GM08714 (cell line): Measurements from ENCODE around the gene LHFPL2.

Source experiments
- H3K4me3 ChIP-seq: fragments of 200-500 bp; sonication (Bioruptor generic); 2 replicates; pipeline ENCODE4 v1.5.1; 2014; ENCODE audit warnings: mild to moderate bottlenecking, low read length, inconsistent platforms
- ZNF274 ChIP-seq: IDR thresholded peaks from 2 replicates; pipeline ENCODE4 v1.6.1; 2012; ENCODE audit warnings: mild to moderate bottlenecking, low read depth, low read length

Gene LHFPL2

DNA sequence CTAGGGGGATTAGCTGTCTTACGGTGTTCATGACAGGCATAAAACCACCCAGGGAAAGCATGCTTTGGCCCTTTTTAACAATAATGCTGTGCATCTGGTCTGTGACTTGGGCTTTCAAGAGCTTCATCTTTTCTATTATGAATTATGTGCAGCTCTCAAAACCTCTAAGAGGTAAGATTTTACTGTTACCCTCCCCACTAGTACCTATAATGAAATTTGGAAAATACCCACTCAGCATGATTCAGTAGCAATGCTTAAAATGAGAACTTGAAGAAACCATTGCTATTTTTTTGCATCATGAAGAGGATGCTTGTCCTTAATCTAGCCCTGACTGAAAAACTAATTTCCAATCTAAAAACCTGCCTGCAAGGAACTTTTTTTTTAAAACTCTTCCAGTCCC is 5.8 kb upstream of the LHFPL2 start:
- TF ChIP-seq ZNF274 = no peak

DNA sequence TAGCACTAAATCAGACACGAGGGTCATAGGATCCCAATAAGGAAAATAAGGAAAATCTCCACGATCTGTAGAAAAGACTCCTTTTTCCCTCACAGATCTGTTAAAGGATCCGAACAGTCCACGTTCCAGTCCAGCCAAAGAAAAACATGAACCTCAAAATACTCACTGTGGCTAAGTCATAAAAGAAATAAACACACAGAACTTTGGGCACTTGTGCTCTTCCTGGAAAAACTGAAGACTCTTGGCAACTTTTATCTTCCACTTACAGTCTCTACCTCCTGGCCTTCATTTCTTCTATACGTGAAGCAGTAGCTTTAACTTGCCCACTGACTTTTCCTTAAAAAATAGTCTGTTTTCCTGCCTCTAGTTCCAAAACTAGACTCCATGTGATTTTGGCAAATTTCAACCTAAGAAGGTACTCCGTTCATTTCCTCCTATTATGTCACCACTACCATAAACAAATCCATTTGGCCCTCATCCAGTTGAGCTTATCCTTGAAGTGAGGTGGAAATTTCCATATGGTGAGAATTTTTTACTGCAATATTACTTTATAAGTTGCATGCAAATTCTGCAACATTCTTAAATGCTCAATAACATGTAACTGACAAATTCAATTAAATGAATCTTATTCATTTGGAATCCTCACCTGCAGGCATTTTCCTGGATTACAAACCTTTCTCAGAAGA is 5.3 kb upstream of the LHFPL2 start:
- H3K4me3 ChIP-seq = no peak overlapping the region
- TF ChIP-seq ZNF274 = no peak

More for the DNA sequence above, 5.8 kb upstream of the LHFPL2 start:
- no peak overlapping the region for H3K4me3 ChIP-seq

DNA sequence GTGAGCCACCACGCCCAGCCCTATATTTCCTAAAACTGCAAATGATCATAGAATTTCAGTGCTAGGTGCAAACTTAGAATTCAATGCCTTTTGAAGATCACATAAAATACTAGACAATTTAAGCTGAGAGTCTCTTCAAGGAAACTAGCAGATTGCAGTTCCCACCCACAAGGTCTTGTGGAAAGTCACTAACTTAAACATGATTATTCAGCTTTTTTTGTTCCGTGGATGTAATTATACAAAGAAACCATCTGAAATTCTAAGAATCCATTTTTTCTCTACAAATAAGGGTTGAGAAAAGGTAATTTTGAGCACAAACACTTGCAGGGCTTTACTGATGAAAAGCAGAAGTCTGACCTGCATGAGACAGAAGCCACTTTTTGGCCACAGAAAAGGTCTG is 4.5 kb upstream of the LHFPL2 start:
- H3K4me3 ChIP-seq = no peak overlapping the region
- no peak for TF ChIP-seq ZNF274

DNA sequence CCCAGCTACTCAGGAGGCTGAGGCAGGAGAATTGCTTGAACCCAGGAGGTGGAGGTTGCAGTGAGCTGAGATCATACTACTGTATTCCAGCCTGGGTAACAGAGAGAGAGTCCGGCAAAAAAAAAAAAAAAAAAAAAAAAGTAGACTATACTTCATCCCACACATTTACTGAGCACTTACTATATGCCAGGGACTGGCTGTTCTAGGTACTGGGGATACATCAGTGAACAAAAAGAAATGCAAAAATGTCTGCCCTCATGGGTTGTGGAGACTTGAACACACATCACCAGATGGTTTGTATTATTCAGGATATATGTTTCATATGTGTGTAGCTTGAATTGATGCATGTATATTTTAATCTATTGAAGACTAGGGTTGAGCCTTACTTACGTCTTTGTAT is 2.9 kb upstream of the LHFPL2 start:
- TF ChIP-seq ZNF274 = no peak

DNA sequence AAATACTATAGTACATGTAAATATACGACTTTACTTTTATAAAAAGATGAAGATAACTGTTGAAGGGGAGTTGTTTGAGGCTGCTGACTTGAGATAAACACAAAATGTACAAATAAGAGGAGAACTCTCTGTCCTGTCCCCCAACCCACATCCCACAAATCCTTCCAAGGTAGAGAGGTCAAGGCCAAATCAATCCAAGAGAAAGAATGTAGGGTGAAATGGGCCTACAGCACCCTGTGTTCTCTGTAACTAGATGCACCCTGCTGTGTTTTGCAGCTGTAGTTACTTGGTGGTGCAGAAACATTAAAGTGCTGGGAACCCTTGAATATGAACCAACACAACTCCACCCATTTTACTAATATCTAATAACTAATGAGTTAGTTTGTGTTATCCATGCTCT is 2.0 kb upstream of the LHFPL2 start:
- no peak overlapping the region for H3K4me3 ChIP-seq
- TF ChIP-seq ZNF274 = no peak

More for the DNA sequence above, 2.9 kb upstream of the LHFPL2 start:
- no peak overlapping the region for H3K4me3 ChIP-seq

DNA sequence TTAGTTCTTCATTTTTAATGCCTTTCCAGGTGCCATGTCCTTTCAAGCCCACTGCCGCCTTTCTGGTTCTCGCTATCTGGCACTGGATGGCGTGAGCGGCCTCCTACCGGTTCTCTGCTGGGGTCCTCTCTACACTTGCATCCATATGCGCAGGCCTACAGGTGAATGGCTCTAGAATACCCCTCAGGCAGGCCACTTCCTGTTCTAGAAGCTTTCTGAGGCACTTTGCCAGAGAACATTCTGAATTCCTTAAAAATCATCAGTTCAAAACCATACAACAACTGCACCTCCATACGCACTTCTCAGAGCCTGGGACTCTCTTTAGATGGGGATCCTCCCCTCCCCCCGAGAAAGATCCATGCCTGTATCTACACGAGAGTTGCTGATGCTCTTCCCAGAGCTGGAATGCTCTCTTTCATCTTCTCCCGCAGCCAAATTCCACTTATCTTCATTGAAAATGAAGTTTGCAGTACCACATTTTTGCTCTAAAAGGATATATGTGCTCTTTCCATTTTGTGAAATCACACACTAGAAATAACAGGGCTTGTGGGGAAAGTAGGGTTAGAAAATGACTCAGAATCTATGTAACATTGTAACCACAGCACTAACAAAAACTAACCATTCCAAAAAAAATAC is 1.4 kb upstream of the LHFPL2 start:
- H3K4me3 ChIP-seq = no peak overlapping the region
- no peak for TF ChIP-seq ZNF274

DNA sequence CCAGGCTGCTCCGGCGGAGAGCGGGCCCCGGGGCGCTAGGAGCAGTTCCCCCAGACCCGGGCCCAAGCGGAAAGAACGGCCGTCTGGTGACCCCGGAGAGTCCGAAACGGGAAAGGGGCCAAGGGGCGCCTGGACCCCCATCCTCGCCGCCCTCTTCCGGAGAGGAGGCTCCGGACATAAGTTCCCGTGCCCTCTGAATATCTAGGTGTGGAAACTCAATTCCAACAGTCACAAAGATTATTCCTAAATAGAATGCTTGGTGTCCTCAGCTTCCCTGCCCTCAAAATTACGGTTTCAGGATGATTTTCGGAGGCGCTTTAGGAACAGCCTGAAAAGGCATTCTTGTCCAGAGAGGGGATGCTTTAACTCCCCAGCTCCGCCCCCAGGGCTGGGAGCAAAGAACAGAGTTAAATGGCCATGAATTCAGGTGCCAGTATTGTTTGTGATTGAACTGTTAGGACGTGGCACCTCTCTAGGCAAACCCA is 681 bp upstream of the LHFPL2 start:
- H3K4me3 ChIP-seq = peak overlapping the region; percentile 96
- TF ChIP-seq ZNF274 = no peak

DNA sequence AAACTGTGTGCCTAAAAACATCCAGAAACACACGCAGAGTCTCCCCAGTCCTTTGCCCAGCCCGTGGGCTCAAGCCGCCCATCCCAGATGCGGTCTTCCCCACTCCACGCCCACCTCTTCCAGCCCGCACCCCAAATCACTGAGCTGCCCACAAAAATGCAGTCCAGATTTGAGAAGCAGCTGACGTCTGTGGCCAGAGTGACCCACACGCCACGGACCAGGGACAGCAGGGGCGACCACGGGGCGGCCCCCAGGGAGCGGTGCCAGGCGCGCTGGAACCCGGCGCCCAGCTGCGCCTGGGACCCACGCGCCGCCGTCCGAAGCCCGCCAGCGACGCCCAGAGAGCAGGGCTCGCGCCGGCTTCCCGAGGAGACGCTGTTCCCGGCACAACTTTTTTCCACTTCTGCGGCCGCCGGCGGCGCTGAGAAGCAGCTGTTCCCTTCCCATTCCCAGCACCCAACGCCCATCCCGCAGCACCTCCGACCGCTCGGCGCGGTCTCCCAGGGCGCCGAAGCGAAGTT is 674 bp downstream of the LHFPL2 start:
- peak overlapping the region; percentile 96 for H3K4me3 ChIP-seq
- TF ChIP-seq ZNF274 = no peak

DNA sequence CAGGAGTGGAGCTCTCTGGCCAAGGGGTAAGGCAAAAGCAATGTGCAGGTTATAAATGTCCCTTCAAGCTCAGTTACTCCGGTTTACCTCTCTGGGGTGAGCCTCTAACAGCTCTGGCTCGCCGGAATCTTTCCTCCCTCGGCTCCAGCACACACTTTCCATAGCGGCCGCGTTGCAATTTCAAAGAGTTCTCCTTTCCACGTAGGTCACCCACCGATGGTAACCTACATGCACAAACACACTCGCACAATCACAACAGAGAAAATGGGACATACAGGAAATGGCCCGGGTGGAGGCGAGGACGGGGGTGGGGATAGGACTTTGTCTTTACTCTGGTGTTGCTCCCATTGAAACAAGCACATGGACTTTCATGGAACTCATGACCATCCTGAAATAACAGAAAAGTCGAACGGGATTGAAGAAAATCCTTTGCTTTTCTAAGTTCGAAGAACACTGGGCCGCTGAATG is 1.2 kb downstream of the LHFPL2 start:
- H3K4me3 ChIP-seq = peak overlapping the region; percentile 96
- no peak for TF ChIP-seq ZNF274

DNA sequence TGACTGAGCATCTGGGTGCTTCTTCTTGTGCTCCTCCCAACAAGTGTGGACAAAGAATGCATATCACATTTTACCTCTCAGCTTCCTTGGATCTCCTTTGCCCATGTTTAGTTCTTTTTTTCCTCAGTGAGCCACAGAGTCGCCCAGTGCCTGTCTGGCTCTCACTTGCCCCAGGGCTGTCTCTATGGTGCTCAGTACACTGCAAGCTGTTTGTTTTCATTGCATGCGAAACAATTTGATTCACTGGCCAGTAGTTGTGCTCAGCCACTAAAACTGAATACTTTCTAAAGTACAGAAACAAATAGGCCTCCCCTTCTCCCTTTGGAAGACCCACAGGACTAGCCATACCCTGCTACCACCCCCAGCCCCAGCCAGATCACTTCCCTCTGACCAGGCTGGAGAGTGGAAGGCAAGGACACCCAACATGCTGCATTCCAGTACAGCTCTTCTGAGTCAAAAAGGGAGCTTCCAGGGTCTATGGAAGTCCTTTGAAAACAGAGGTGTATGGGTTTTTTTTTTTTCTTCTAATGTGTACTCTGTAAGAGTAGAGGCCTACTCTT is 3.8 kb downstream of the LHFPL2 start:
- no peak for TF ChIP-seq ZNF274
- no peak overlapping the region for H3K4me3 ChIP-seq

DNA sequence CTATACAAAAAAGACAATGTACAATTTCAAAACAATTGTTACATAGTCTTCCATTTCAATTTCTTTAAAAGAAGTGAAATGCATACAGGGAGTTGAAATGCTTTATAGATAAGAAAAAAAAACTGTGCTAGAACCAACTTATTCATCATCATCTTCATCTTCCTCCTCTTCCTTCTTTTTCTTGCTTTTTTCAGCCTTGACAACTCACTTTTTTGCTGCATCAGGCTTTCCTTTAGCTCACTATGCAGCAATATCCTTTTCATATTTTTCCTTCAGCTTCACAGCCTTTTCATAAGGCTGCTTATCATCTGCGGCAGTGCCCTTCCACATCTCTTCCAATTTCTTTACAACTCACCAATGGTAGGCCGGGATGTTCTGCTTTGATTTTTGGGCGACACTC is 4.4 kb downstream of the LHFPL2 start:
- no peak for TF ChIP-seq ZNF274

DNA sequence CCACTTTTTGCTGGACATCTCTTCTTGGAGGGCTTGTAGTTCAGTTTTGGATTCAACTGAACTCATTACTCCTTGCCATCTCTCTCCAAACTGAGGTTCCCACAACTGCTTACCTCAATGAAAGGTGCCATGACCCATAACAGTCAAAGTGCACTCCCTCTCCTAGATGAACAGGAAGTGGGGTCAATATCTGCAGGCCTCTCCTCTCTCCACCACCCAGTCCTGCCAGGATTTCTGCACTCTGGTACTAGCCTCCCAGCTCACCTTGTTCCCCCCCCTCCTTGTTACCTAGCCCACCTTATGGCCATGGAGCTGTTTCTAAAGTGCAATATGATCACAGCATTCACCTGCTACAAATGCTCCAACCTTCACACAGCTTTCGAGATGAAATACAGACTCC is 5.9 kb downstream of the LHFPL2 start:
- H3K4me3 ChIP-seq = no peak overlapping the region
- TF ChIP-seq ZNF274 = no peak

More for the DNA sequence above, 4.4 kb downstream of the LHFPL2 start:
- no peak overlapping the region for H3K4me3 ChIP-seq

DNA sequence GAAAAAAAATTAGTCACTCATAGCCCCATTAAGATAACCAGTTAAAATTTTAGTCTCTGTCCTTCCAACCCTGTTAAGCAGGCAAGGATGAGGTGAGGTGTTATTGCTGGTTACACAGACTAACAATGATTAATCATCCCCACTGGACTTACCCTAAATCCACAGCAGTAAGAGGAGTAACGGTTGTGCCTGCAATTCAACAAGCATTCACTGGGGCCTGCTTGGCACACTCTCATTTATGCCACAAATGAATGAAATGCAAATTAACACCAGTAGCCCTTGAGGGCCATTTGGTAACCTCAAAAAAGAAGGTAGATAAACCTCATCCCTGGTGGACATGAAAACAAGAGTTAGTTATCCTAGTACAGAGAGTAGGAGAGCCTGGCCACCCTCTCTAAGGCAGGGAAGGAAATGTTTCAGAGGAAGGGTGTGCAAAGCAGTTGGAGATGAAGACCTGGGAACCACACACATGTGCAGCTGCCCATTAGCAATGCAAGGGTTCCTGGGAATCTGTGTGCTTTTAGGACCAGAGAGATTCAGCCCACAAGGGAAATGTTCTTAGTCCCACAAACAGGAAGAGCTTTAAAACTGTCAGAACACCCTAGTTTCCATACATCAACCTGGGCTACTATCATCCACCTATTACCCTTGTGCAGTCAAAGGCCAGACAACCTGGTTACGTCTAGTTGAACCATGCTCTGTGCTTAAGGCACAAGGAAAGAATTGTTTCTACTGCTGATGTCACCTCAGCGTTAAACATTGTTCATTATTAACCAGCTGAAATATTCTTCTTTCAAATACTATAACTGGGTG is 7.7 kb downstream of the LHFPL2 start:
- H3K4me3 ChIP-seq = peak overlapping the region; percentile 44; the same call in 1 of the 2 replicates
- TF ChIP-seq ZNF274 = no peak

DNA sequence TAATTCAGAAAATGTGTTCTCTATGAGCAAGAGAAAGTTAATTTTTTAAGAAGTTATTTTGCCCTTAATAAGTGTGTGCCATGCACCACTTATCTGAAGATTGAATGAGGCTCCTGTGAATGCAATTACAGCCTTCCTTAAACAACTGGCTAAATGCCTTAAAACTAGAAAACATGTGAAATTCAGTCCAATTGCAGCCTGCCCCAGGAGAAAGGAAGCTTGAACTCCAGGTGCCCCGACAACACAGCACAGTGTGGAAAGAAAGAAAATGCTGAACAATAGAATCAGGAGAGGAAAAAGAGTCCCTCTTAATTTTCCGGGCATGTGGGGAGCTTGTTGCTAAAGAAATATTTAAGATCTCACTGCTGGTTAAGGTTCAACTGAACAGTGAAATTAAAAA is 8.8 kb downstream of the LHFPL2 start:
- TF ChIP-seq ZNF274 = no peak
- H3K4me3 ChIP-seq = no peak overlapping the region
